ENCODE measurements around the gene HUNK.

DNA sequence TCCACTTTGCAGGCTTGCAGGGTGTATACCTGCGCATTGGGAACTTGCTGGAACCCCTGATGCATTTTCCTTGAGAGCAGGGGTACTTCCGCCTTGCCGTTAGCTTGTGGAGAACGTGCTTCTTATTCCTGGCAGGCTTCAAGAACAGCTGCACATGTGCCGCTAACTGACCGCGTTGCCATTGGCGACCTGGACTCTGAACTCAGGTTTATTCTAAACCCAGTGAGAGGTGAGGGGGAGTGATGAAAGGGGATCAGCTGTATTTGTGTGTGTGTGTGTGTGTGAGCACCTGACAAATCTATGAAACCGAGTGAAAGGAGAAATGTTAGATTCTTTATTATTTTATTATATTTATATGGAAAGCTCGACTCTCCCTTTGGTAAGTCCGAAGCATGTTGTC, 128.6 kb downstream of the HUNK start:
- TF ChIP-seq, protein P1, sequence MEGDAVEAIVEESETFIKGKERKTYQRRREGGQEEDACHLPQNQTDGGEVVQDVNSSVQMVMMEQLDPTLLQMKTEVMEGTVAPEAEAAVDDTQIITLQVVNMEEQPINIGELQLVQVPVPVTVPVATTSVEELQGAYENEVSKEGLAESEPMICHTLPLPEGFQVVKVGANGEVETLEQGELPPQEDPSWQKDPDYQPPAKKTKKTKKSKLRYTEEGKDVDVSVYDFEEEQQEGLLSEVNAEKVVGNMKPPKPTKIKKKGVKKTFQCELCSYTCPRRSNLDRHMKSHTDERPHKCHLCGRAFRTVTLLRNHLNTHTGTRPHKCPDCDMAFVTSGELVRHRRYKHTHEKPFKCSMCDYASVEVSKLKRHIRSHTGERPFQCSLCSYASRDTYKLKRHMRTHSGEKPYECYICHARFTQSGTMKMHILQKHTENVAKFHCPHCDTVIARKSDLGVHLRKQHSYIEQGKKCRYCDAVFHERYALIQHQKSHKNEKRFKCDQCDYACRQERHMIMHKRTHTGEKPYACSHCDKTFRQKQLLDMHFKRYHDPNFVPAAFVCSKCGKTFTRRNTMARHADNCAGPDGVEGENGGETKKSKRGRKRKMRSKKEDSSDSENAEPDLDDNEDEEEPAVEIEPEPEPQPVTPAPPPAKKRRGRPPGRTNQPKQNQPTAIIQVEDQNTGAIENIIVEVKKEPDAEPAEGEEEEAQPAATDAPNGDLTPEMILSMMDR (IDR thresholded peaks at IDR 0.05) = no peak
- no peak for TF ChIP-seq POLR2A (IDR thresholded peaks at IDR 0.05)

All from adrenal gland (tissue), 5 donors.